KMS-11 (cell line): ENCODE measurements around the gene CPEB4.

Experiments
- H2AFZ ChIP-seq: fragments of 200-600 bp; sonication (generic); 2 replicates; pipeline ENCODE4 v1.6.1; 2016; ENCODE audit warnings: antibody characterized with exemption, mixed run types, low read depth
- H3K27ac ChIP-seq: fragments of 200-600 bp; sonication (generic); 2 replicates; pipeline ENCODE4 v1.6.1; 2016; ENCODE audit warnings: mild to moderate bottlenecking, mixed run types
- H3K27me3 ChIP-seq: fragments of 200-600 bp; sonication (generic); 2 replicates; pipeline ENCODE4 v1.6.1; 2017; ENCODE audit warnings: mild to moderate bottlenecking, low read depth, mixed run types, moderate library complexity; ENCODE audit not compliant: insufficient read depth
- H3K36me3 ChIP-seq: fragments of 200-600 bp; sonication (generic); 2 replicates; pipeline ENCODE4 v1.6.1; 2017; ENCODE audit warnings: mild to moderate bottlenecking, mixed run types; ENCODE audit not compliant: insufficient read depth
- H3K4me1 ChIP-seq: fragments of 200-600 bp; sonication (generic); 2 replicates; pipeline ENCODE4 v1.6.1; 2016; ENCODE audit warnings: mild to moderate bottlenecking, low read depth, mixed run types; ENCODE audit not compliant: poor library complexity, severe bottlenecking
- H3K4me2 ChIP-seq: fragments of 200-600 bp; sonication (generic); 2 replicates; pipeline ENCODE4 v1.7.0; 2016; ENCODE audit warnings: mild to moderate bottlenecking, mixed run types
- H3K4me3 ChIP-seq: fragments of 200-600 bp; sonication (generic); IDR thresholded peaks from 2 replicates; pipeline ENCODE4 v1.6.1; 2017; ENCODE audit warnings: low read depth, low read length, mixed read lengths; ENCODE audit not compliant: insufficient read depth
- H3K79me2 ChIP-seq: fragments of 200-600 bp; sonication (generic); 2 replicates; pipeline ENCODE4 v1.6.1; 2016; ENCODE audit warnings: low read depth, mixed run types; ENCODE audit not compliant: insufficient read depth
- H3K9ac ChIP-seq: fragments of 200-600 bp; sonication (generic); 2 replicates; pipeline ENCODE4 v1.6.1; 2016; ENCODE audit warnings: mild to moderate bottlenecking, mixed run types
- H4K20me1 ChIP-seq: fragments of 200-600 bp; sonication (generic); 2 replicates; pipeline ENCODE4 v1.6.1; 2016; ENCODE audit warnings: mild to moderate bottlenecking, mixed run types; ENCODE audit not compliant: insufficient read depth
- TF ChIP-seq, protein P1 (sequence below): fragments of 200-600 bp; sonication (generic); conservative IDR thresholded peaks from 2 replicates; pipeline ENCODE4 v1.6.1; 2017; ENCODE audit warnings: low read depth, mild to moderate bottlenecking, antibody characterized with exemption, low read length, moderate library complexity, mixed read lengths

CPEB4 gene

DNA sequence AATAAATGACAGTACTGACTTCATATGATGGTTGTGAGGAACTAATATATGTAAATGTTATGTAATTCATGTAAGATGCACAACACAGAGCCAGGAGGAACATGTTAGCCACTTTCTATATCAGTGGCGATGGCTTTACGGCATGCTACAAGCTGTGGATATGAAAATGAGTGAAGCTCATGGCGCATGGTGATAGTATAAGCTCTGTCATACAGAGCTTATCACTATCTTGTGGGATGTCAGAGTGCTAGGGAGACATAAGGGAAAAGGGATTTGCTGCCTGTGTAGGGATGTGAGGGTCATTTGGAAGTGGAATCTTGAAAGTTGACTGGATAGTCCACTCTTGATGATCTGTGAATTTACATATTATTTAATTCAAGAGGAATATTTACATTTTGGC lies 13.6 kb downstream of the CPEB4 start:
- Histone ChIP-seq H3K27me3 (no peaks in the 10 kb centered on the region), H3K4me3 (no peak overlapping the region), H3K79me2 (peaks cover 97% of the 10 kb centered on the region), H3K27ac (no peak overlapping the region), H3K36me3 (no peaks in the 10 kb centered on the region), H3K4me1 (peaks cover 80% of the 10 kb centered on the region), H2AFZ (no peak overlapping the region), H4K20me1 (0 out of 2 replicates have a peak, but pooled peaks cover 3% of the 10 kb centered on the region), H3K9ac (no peak overlapping the region), H3K4me2 (peak overlapping the region; percentile 91)
- TF ChIP-seq, protein P1, sequence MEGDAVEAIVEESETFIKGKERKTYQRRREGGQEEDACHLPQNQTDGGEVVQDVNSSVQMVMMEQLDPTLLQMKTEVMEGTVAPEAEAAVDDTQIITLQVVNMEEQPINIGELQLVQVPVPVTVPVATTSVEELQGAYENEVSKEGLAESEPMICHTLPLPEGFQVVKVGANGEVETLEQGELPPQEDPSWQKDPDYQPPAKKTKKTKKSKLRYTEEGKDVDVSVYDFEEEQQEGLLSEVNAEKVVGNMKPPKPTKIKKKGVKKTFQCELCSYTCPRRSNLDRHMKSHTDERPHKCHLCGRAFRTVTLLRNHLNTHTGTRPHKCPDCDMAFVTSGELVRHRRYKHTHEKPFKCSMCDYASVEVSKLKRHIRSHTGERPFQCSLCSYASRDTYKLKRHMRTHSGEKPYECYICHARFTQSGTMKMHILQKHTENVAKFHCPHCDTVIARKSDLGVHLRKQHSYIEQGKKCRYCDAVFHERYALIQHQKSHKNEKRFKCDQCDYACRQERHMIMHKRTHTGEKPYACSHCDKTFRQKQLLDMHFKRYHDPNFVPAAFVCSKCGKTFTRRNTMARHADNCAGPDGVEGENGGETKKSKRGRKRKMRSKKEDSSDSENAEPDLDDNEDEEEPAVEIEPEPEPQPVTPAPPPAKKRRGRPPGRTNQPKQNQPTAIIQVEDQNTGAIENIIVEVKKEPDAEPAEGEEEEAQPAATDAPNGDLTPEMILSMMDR: no peak

DNA sequence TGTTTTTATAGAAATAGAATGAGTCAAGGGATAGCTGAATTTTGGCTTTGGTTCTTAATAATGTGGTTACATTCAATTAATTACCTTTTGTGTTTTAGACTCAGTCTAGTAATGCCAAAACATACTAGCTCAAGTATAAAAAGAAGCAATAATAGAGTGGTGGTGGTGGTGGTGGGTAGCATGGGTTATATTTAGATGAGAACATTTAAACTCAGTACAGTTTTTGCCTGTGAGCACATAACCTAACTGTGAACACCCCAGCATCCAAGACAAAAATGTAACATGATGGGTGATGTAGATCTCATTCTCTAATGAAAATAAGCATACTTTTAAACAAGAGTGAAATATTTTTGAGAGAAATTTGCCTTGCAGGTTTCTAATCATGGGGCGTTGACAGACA lies 14.2 kb downstream of the CPEB4 start:
- Histone ChIP-seq H2AFZ (no peak overlapping the region), H3K27me3 (no peaks in the 10 kb centered on the region), H3K9ac (no peak overlapping the region), H3K27ac (no peak overlapping the region), H3K4me2 (peak overlapping the region; percentile 91), H4K20me1 (0 out of 2 replicates have a peak, but pooled peaks cover 3% of the 10 kb centered on the region), H3K4me1 (peaks cover 80% of the 10 kb centered on the region), H3K4me3 (no peak overlapping the region), H3K36me3 (no peaks in the 10 kb centered on the region), H3K79me2 (peaks cover 95% of the 10 kb centered on the region)
- TF ChIP-seq, protein P1: no peak

DNA sequence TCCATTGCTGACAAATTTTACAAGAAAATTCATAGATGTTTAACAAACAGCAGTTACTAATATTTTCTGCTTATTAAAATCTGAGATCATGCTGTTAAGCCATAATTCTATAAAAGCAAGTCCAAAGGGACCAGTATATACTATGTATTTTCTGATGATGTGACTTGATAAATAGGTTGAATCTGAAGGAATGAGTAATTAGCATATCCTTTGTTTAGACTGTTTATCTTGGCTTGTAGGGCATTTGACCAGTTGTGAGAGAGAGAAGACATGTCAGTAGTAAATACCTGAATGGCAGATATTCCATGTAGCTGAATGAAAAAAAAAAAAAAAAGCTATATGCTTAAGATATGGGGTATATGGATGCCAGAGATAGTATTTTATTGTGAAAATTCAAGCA lies 14.6 kb downstream of the CPEB4 start:
- Histone ChIP-seq H3K79me2 (peaks cover 95% of the 10 kb centered on the region), H3K9ac (no peak overlapping the region), H3K27ac (peak overlapping the region; percentile 41; the same call in 1 of the 2 replicates), H4K20me1 (0 out of 2 replicates have a peak, but pooled peaks cover 3% of the 10 kb centered on the region), H3K36me3 (no peaks in the 10 kb centered on the region), H3K4me2 (peak overlapping the region; percentile 91), H3K4me1 (peaks cover 80% of the 10 kb centered on the region), H3K27me3 (no peaks in the 10 kb centered on the region), H3K4me3 (no peak overlapping the region), H2AFZ (no peak overlapping the region)
- TF ChIP-seq, protein P1: no peak

DNA sequence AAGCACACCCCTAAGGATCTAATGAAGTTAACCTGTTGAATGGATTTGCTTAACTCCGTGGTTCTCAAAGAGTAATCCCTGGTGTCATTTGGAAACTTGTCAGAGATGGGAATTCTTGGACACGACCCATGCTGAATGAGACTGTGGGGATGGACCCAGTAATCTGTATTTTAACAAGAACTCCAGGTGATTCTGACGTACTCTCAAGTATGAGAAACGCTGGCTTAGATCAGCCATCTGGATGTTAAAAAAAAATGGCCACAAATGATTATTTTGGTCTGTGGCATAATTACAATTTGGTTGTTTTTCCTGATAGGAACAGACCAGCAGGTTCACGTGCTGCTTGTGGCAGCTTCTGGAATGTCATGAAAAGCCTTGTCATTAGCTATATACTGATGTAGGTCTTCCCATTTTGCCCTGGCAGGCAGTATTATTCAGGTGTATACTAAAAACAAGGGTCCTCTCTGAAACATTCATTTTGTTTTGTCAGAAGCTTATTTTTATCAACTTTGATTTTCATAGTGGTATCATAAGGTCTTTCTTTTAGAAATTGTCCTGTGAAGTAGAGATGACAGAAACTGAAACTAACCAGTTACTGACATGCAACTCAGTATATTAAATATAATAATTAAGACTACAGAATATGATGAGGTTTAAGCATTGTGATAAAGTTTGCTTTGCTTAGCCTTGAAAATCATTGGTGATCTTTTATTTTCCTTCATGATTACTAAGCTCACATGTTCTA lies 15.4 kb downstream of the CPEB4 start:
- H2AFZ ChIP-seq: no peak overlapping the region
- peak overlapping the region; percentile 41; the same call in 1 of the 2 replicates for H3K27ac ChIP-seq
- peak overlapping the region; percentile 2; the same call in 1 of the 2 replicates for H3K9ac ChIP-seq
- 0 out of 2 replicates have a peak, but pooled peaks cover 3% of the 10 kb centered on the region for H4K20me1 ChIP-seq
- H3K36me3 ChIP-seq: no peaks in the 10 kb centered on the region
- TF ChIP-seq, protein P1: no peak
- peak overlapping the region; percentile 91 for H3K4me2 ChIP-seq
- no peaks in the 10 kb centered on the region for H3K27me3 ChIP-seq
- peaks cover 79% of the 10 kb centered on the region for H3K4me1 ChIP-seq
- H3K4me3 ChIP-seq: no peak overlapping the region
- peaks cover 95% of the 10 kb centered on the region for H3K79me2 ChIP-seq
